ENCODE measurements around the gene NUP98. TPM values are rescaled to one million over a fixed set of nuclear protein-coding genes. Genes with fewer than 3 reads are reported as not detected.
A peak's percentile ranks its signal among the peaks of the same experiment; 100 is the strongest.

The NUP98 gene
- total and polyA plus RNA-seq, 4 donors = 16.3 to 78.6 (median 45.3) TPM

DNA sequence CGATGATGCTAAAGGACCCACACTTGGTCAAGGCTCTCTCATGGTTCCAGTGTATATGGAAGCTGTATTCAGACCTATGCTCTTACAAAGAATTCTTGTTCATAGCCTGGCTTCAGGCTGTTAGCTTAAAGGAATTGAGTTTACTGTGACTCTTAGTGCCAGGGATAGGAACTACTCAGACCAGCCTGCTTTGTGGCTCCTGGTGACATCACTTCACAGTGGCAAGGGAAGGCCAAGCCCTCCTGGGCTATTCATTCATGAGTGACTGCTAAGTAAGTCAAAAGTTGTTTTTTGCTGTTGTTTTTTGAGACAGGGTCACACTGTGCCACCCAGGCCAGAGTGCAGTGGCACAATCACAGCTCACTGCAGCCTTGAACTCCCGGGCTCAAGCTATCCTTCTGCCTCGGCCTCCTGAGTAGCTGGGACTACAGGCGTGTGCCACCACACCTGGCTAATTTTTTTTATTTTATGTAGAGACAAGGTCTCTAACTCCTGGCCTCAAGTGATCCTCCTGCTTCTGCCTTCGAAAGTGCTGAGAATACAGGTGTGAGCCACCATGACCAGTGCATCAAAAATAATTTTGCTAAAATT is 165.2 kb downstream of the NUP98 start:
- 94 to 95% methylated on average over 5 of the region's 5 CpGs for WGBS, 2 donors
- Histone ChIP-seq H3K27ac (ENCODE audit: low read depth in 1 of 2, low read length in 2 of 2) (no peak overlapping the region), H3K27me3 (ENCODE audit: control insufficient read depth in 1 of 2, insufficient read depth in 2 of 2, low read length in 1 of 2) (no peaks in the 10 kb centered on the region), H3K36me3 (ENCODE audit: control insufficient read depth in 1 of 2, insufficient read depth in 2 of 2, low read length in 1 of 2) (no peaks in the 10 kb centered on the region), H3K9me3 (ENCODE audit: control insufficient read depth, low read length) (no peaks in the 10 kb centered on the region), H3K4me3 (ENCODE audit: low read length in 2 of 2) (no peak overlapping the region), H3K4me1 (ENCODE audit: control insufficient read depth in 1 of 2, insufficient read depth in 2 of 2, low read length in 2 of 2) (no peaks in the 10 kb centered on the region)
- intact Hi-C loops (cut with DNase I) = no loop called here
- DNase-seq (peak in 1 of 2 donors; percentile 6), ATAC-seq (ENCODE audit: low FRiP score) (no peak)

DNA sequence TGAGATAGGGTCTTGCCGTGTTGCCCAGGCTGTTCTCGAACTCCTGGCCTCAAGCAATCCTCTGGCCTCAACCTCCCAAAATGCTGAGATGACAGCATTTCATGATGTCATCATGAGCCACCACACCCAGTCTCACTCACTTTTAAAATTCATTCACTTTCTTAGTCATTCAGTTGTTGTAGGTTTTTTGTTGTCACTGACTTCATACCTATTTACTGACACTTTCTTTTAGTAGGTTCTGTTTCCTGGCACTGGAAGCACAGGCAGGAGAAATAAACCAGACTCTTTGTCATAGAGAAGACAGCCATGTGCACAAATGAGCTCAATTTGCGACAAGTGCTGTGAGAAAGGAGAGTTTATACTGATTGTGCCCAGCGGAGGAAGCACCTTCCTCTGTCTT is 166.0 kb downstream of the NUP98 start:
- ATAC-seq (ENCODE audit: low FRiP score) (no peak), DNase-seq (no peak)
- 84 to 93% methylated on average over 4 of the region's 4 CpGs for WGBS, 2 donors
- no peaks in the 10 kb centered on the region for H3K27me3 ChIP-seq (ENCODE audit: control insufficient read depth in 1 of 2, insufficient read depth in 2 of 2, low read length in 1 of 2)
- intact Hi-C loops (cut with DNase I) = no loop called here
- H3K9me3 ChIP-seq (ENCODE audit: control insufficient read depth, low read length) = no peaks in the 10 kb centered on the region
- no peaks in the 10 kb centered on the region for H3K4me1 ChIP-seq (ENCODE audit: control insufficient read depth in 1 of 2, insufficient read depth in 2 of 2, low read length in 2 of 2)
- no peaks in the 10 kb centered on the region for H3K36me3 ChIP-seq (ENCODE audit: control insufficient read depth in 1 of 2, insufficient read depth in 2 of 2, low read length in 1 of 2)
- no peak overlapping the region for H3K27ac ChIP-seq (ENCODE audit: low read depth in 1 of 2, low read length in 2 of 2)
- H3K4me3 ChIP-seq (ENCODE audit: low read length in 2 of 2) = no peak overlapping the region

DNA sequence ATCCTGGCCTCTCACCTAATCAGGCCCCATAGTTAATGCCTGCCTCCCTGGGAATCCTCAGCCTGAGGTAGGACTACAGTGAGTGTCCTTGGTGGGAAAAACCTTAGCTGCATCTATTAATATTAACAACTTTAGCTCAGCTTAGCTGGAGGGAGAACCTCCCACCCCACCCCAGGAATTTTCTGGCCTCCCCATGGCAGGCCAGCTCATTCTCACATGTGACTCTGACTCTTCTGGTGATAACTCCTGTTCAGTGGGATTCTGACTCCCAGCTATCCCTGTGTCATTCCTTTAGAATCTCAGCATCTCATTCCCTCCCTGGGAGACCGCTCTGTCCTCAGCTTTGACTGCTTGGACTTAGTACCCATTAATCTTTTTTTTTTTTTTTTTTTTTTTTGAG is 170.1 kb downstream of the NUP98 start:
- no peaks in the 10 kb centered on the region for H3K4me1 ChIP-seq (ENCODE audit: control insufficient read depth in 1 of 2, insufficient read depth in 2 of 2, low read length in 2 of 2)
- H3K27me3 ChIP-seq (ENCODE audit: control insufficient read depth in 1 of 2, insufficient read depth in 2 of 2, low read length in 1 of 2) = no peaks in the 10 kb centered on the region
- WGBS, 2 donors = 95 to 97% methylated on average over 1 of the region's 1 CpG
- H3K36me3 ChIP-seq (ENCODE audit: control insufficient read depth in 1 of 2, insufficient read depth in 2 of 2, low read length in 1 of 2) = no peaks in the 10 kb centered on the region
- intact Hi-C loops (cut with DNase I) = no loop called here
- H3K4me3 ChIP-seq (ENCODE audit: low read length in 2 of 2) = no peak overlapping the region
- no peaks in the 10 kb centered on the region for H3K9me3 ChIP-seq (ENCODE audit: control insufficient read depth, low read length)
- no peak overlapping the region for H3K27ac ChIP-seq (ENCODE audit: low read depth in 1 of 2, low read length in 2 of 2)
- ATAC-seq (ENCODE audit: low FRiP score) (no peak), DNase-seq (peak in 1 of 2 donors; percentile 33)

DNA sequence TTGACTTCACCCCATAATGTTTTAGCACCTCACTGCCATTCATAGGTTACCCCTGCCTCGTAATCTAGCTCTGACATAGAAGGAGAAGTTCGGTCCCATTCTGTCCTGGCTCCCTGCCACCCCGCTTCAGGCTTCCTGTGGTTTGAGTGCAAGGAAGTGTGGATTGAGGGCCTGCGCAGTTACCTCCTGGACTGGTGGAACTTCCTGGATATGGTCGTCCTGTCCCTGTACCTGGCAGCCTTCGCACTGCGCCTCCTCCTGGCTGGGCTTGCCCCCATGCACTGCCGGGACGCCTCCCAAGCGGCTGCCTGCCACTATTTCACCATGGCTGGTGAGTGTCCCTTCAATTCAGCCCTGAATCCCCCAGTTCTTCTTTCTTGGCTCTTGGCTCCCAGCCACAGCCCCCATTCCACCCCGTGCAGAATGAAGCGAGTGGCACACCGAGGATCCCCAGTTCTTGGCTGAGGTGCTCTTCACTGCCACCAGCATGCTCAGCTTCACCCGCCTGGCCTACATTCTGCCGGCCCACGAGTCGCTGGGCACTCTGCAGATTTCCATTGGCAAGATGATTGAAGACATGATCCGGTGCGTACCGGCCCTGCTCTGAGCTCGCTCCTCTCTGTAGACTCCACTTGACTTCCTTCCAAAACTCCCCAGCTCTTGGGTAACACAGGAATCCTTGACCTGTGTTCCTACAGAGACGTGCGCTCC is 170.9 kb downstream of the NUP98 start:
- Histone ChIP-seq H3K4me3 (ENCODE audit: low read length in 2 of 2) (no peak overlapping the region), H3K9me3 (ENCODE audit: control insufficient read depth, low read length) (no peaks in the 10 kb centered on the region), H3K27me3 (ENCODE audit: control insufficient read depth in 1 of 2, insufficient read depth in 2 of 2, low read length in 1 of 2) (no peaks in the 10 kb centered on the region), H3K4me1 (ENCODE audit: control insufficient read depth in 1 of 2, insufficient read depth in 2 of 2, low read length in 2 of 2) (no peaks in the 10 kb centered on the region), H3K27ac (ENCODE audit: low read depth in 1 of 2, low read length in 2 of 2) (no peak overlapping the region), H3K36me3 (ENCODE audit: control insufficient read depth in 1 of 2, insufficient read depth in 2 of 2, low read length in 1 of 2) (no peaks in the 10 kb centered on the region)
- 86 to 89% methylated on average over 23 of the region's 23 CpGs for WGBS, 2 donors
- ATAC-seq (ENCODE audit: low FRiP score) (no peak), DNase-seq (peak; percentile 79 to 90)
- intact Hi-C loops (cut with DNase I) = no loop called here

Other genes starting within 250 kb of the NUP98 start
- gene ART5, start 155.6 kb downstream of the NUP98 start, total RNA-seq = not detected
- gene ART5, start 155.6 kb downstream of the NUP98 start, polyA plus RNA-seq = not detected
- not detected for gene ART1, start 152.4 kb downstream of the NUP98 start, total RNA-seq
- not detected for gene ART1, start 152.4 kb downstream of the NUP98 start, polyA plus RNA-seq
- 1 to 10 TPM; 1.0 to 4.0 TPM for gene CHRNA10, start 126.2 kb downstream of the NUP98 start, total RNA-seq
- gene CHRNA10, start 126.2 kb downstream of the NUP98 start, polyA plus RNA-seq = 1 to 10 TPM in 1 of 2 donors, under 1 TPM in 1; 0.13 to 1.5 TPM
- gene PGAP2, start 11.0 kb upstream of the NUP98 start, total RNA-seq = 10 to 100 TPM in 1 of 2 donors, 1 to 10 TPM in 1; 6.8 to 17.7 TPM
- gene PGAP2, start 11.0 kb upstream of the NUP98 start, polyA plus RNA-seq = 10 to 100 TPM in 1 of 2 donors, 1 to 10 TPM in 1; 3.9 to 11.0 TPM
- gene RHOG, start 43.4 kb upstream of the NUP98 start, total RNA-seq = 10 to 100 TPM; 54.5 to 58.5 TPM
- gene RHOG, start 43.4 kb upstream of the NUP98 start, polyA plus RNA-seq = 10 to 100 TPM; 48.6 to 61.0 TPM
- gene STIM1, start 58.1 kb upstream of the NUP98 start, total RNA-seq = 10 to 100 TPM; 63.4 to 69.5 TPM
- 10 to 100 TPM; 14.9 to 34.1 TPM for gene STIM1, start 58.1 kb upstream of the NUP98 start, polyA plus RNA-seq

All from aorta (tissue), 5 donors.